GM18499 (cell line): ENCODE data around the gene VPREB1.
"Not testable (repeated sequence)": the region's sequence is repeated elsewhere in the genome, so short reads cannot be mapped to it uniquely, and the experiment has no call there.

Source experiments
- ATAC-seq: cut with Tn5 transposase; IDR thresholded peaks from one replicate; pipeline ENCODE4 v1.9.1; 2021; ENCODE audit warnings: moderate number of reproducible peaks; ENCODE audit not compliant: insufficient read depth, unreplicated experiment

VPREB1 gene

DNA sequence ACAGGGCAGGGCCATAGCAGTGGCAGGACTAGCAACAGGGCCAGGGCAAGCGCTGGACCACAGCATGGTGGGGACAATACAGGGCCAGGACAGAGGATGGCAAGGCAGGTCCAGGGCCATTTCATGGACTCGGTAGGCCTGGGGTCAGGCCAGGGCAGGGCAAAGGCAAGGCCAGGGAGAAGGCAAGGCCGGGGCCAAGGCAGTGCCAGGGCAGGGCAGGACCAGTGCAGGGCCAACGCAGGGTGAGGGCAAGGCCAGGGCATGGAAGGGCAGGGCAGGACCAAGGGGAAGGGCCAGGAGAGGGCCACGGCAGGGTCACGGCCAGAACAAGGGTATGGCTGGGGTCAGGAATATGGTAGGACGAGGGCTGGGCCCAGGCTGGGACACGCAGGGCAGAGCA lies 45.1 kb downstream of the VPREB1 start:
- not testable (repeated sequence) for ATAC-seq

DNA sequence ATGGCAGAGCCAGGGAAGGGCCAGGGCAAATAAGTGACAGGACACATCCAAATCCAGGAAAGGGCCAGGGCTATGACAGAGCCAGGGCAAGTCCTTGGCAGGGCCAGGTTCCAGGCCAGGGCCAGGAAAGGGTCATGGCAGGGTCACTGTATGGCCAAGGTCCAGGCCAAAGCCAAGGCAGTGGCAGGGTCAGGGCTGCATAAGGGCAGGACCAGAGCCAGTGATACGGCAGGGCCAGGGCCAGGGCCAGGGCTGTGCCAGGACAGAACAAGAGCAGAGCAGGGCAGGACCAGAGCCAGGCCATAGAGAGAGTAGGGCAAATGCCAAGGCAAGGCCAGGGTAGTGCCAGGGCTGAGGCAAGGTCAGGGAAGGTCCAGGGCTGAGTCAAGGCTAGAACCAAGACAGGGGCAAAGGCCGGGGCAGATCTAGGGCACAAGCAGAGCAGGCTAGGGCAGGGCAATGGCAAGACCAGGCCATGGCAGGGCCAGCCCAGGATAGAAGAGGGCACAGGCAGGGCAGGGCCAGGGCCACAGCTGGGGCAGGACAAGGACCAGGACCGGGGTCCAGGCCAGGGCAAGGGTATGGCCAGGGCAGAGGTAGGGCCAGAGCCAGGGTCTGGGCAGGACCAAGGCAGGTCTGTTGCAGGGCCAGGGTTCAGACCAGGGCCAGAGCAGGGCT lies 46.7 kb downstream of the VPREB1 start:
- ATAC-seq: not testable (repeated sequence)

DNA sequence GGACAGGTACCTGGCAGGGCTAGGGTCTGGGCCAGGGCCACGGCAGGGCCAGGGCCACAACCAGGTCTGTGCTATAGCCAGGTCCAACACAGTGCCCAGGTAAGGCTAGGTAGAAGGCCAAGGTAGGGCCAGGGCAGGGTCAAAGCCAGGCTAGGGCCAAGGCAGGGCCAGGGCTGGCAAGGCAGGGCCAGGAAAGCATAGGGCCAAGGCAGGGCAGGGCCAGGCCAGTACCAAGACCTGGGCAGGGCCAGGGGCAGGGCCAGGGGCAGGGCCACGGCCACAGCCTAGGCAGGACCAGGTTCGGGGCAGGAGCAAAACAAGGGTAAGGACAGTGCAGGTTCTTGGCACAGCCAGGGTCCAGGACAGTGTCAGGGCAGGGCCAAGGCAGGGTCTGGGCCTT lies 48.1 kb downstream of the VPREB1 start:
- ATAC-seq: not testable (repeated sequence)

DNA sequence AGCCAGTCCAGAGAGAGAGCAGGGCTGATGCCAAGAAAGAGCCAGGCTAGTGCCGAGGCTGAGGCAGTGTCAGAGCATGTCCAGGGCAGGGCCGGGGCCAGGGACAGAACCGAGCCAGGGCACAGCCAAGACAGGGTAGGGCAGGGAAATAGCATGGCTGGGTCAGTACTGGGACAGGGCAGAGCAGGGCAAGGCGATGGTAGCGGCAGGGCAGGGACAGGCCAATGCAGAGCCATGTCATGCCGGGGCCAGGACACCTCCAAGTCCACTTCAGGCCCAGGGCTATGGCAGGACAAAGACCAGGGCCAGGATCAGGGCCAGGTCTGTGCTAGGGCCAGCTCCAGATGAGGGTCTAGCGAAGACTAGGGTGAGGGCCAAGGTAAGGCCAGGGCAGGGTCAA lies 48.9 kb downstream of the VPREB1 start:
- ATAC-seq: not testable (repeated sequence)

DNA sequence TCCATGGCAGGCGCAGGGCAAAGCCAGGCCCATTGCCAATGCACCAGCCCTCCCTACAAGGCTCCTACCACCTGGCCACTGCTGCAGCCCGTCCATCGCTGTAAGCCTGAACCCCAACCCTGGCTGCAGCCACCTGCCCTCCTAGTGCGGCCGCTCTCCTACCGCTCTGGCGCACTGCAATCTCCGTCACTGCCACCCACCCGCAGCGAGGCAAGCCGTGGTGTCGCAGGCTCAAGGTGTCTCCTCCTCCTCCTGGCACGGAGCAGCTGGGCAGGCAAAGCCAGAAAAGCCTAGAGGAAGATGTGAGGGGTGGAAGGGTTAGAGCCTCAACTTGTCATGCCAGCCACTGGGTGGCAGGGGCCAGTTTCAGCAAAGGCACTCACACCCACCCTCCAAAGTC lies 50.1 kb downstream of the VPREB1 start:
- ATAC-seq: not testable (repeated sequence)
